Panc1 (cell line): ENCODE results near the gene BRI3BP.

Experiments used
- POLR2AphosphoS5 ChIP-seq: IDR thresholded peaks from 2 replicates; pipeline ENCODE4 v1.6.1; 2012; ENCODE audit warnings: mild to moderate bottlenecking, low read depth, low read length, moderate library complexity
- SIN3A ChIP-seq: IDR thresholded peaks from 2 replicates; pipeline ENCODE4 v1.6.1; 2012; ENCODE audit warnings: low read depth, mild to moderate bottlenecking, low read length, moderate library complexity, borderline replicate concordance; ENCODE audit not compliant: insufficient read depth
- TF ChIP-seq, protein P1 (sequence below): fragments of 450-650 bp; IDR thresholded peaks from 2 replicates; pipeline ENCODE4 v1.5.1; 2017; ENCODE audit warnings: mild to moderate bottlenecking
- TF ChIP-seq, protein P2 (sequence below), 2 experiments: IDR thresholded peaks; 2 replicates each; pipeline ENCODE4 v1.6.1; 2011 to 2012; ENCODE audit warnings: low read depth in 2 of 2, control low read depth in 1 of 2, low read length in 1 of 2, mild to moderate bottlenecking in 1 of 2, moderate library complexity in 1 of 2; ENCODE audit not compliant: insufficient read depth in 1 of 2

DNA sequence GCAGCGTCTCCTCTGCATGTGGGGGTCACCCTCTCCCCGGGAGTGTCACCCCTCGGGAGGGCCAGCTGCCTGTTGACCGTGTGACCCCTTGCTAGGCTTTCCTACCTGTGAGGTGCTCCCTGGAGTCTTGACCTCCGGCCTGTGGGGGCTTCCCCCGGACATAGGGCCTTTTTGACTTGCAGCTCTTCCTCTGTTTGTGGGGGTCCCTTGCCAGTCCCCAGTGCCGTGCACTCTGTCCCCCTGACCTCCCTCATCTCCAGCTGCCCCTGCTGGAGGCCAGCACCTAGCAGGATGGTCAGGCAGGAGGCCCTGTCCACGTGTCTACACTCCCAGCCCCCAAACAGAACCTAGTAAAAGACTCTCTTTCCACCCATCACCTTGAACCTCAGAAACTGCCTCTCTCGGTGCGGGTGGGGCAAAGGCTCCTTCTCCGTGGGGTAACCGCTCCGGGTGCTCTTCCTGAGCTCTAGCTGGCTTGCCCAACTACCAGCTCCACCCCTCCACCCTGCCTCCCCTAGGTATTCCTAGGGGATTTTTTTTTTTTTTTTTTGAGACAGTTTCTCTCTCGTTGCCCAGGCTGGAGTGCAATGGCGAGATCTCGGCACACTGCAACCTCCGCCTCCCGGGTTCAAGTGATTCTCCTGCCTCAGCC lies 72.6 kb downstream of the BRI3BP start:
- TF ChIP-seq, protein P1, sequence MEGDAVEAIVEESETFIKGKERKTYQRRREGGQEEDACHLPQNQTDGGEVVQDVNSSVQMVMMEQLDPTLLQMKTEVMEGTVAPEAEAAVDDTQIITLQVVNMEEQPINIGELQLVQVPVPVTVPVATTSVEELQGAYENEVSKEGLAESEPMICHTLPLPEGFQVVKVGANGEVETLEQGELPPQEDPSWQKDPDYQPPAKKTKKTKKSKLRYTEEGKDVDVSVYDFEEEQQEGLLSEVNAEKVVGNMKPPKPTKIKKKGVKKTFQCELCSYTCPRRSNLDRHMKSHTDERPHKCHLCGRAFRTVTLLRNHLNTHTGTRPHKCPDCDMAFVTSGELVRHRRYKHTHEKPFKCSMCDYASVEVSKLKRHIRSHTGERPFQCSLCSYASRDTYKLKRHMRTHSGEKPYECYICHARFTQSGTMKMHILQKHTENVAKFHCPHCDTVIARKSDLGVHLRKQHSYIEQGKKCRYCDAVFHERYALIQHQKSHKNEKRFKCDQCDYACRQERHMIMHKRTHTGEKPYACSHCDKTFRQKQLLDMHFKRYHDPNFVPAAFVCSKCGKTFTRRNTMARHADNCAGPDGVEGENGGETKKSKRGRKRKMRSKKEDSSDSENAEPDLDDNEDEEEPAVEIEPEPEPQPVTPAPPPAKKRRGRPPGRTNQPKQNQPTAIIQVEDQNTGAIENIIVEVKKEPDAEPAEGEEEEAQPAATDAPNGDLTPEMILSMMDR, result no peak
- TF ChIP-seq, protein P2, sequence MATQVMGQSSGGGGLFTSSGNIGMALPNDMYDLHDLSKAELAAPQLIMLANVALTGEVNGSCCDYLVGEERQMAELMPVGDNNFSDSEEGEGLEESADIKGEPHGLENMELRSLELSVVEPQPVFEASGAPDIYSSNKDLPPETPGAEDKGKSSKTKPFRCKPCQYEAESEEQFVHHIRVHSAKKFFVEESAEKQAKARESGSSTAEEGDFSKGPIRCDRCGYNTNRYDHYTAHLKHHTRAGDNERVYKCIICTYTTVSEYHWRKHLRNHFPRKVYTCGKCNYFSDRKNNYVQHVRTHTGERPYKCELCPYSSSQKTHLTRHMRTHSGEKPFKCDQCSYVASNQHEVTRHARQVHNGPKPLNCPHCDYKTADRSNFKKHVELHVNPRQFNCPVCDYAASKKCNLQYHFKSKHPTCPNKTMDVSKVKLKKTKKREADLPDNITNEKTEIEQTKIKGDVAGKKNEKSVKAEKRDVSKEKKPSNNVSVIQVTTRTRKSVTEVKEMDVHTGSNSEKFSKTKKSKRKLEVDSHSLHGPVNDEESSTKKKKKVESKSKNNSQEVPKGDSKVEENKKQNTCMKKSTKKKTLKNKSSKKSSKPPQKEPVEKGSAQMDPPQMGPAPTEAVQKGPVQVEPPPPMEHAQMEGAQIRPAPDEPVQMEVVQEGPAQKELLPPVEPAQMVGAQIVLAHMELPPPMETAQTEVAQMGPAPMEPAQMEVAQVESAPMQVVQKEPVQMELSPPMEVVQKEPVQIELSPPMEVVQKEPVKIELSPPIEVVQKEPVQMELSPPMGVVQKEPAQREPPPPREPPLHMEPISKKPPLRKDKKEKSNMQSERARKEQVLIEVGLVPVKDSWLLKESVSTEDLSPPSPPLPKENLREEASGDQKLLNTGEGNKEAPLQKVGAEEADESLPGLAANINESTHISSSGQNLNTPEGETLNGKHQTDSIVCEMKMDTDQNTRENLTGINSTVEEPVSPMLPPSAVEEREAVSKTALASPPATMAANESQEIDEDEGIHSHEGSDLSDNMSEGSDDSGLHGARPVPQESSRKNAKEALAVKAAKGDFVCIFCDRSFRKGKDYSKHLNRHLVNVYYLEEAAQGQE (IDR thresholded peaks at IDR 0.05; ENCODE audit: insufficient read depth in 1 of 2, low read depth in 2 of 2, low read length in 1 of 2), result no peak
- TF ChIP-seq POLR2AphosphoS5 (no peak), SIN3A (no peak)
